Heart left ventricle (tissue), 16 donors: Measurements from ENCODE around the gene ERP29. TPM values are rescaled to one million over a fixed set of nuclear protein-coding genes. Genes with fewer than 3 reads are reported as not detected.

Source experiments
- ATAC-seq, 4 donors: fragments of 200-7000 bp; cut with Tn5 transposase; one replicate each; pipeline ENCODE4 v1.9.1; 2020 to 2022; ENCODE audit warnings: moderate library complexity in 4 of 4, mild to moderate bottlenecking in 3 of 4, moderate number of reproducible peaks in 1 of 4
- DNase-seq, 5 donors: peaks; one replicate each; pipeline ENCODE4 v3.0.0-alpha.2; 2020
- H3K27ac ChIP-seq, 12 donors: fragments of 200-600 bp; sonication (generic) in 4 of 12; one replicate each; pipeline versions ENCODE4 v1.5.0 to v1.8.0; 2016 to 2022; ENCODE audit warnings: mild to moderate bottlenecking in 2 of 12
- H3K27me3 ChIP-seq, 9 donors: fragments of 200-600 bp; sonication (generic) in 2 of 9; one replicate each; pipeline versions ENCODE4 v1.5.1 to v1.8.0; 2016 to 2022; ENCODE audit warnings: mild to moderate bottlenecking in 3 of 9
- H3K36me3 ChIP-seq, 9 donors: fragments of 200-600 bp; sonication (generic) in 2 of 9; one replicate each; pipeline versions ENCODE4 v1.5.0 to v1.8.0; 2018 to 2022; ENCODE audit warnings: mild to moderate bottlenecking in 2 of 9
- H3K4me1 ChIP-seq, 12 donors: fragments of 200-600 bp; sonication (generic) in 4 of 12; one replicate each; pipeline versions ENCODE4 v1.5.0 to v1.8.0; 2016 to 2022; ENCODE audit warnings: mild to moderate bottlenecking in 3 of 12
- H3K4me3 ChIP-seq, 12 donors: fragments of 200-600 bp; sonication (generic) in 4 of 12; one replicate each; pipeline versions ENCODE4 v1.5.0 to v1.8.0; 2017 to 2022; ENCODE audit warnings: mild to moderate bottlenecking in 9 of 12, moderate library complexity in 4 of 12
- H3K9me3 ChIP-seq, 12 donors: fragments of 200-600 bp; sonication (generic) in 4 of 12; one replicate each; pipeline versions ENCODE4 v1.5.0 to v1.8.0; 2016 to 2022; ENCODE audit warnings: mild to moderate bottlenecking in 1 of 12
- CTCF ChIP-seq, 12 donors: fragments of 200-600 bp; sonication (generic) in 4 of 12; IDR thresholded peaks; one replicate each; pipeline versions ENCODE4 v1.5.0 to v1.8.0; 2018 to 2022; ENCODE audit warnings: antibody characterized with exemption in 12 of 12, mild to moderate bottlenecking in 5 of 12
- POLR2A ChIP-seq, 2 donors: fragments of 450-650 bp; IDR thresholded peaks; one replicate each; pipeline ENCODE4 v1.6.1; 2017; ENCODE audit warnings: antibody characterized with exemption in 2 of 2, mild to moderate bottlenecking in 2 of 2, moderate library complexity in 2 of 2
- WGBS, 4 donors: extraction: QIAGEN DNeasy Blood & Tissue Kit in 2 of 4; methylation state at CpG; one replicate each; pipeline versions ENCODE4 v1.1.5 to v1.1.7; 2013 to 2018; 5-methylcytosine and 5-hydroxymethylcytosine counted together
- intact Hi-C, 10 donors: fragments of 100-400 bp; cut with DNase I; formaldehyde crosslinking; loops; one replicate each; pipeline versions ENCODE4 v1.11.1 to v1.14.2; 2022
- polyA plus RNA-seq, 2 donors: library from polyadenylated mRNA; stranded (reverse); fragments of 200-250 nt; gene quantifications; one replicate each; pipeline ENCODE4 v1.2.3, GENCODE V29; 2013
- total RNA-seq, 9 donors: library from RNA; depleted of rRNA in 2 of 9; stranded (reverse); fragments of >200 nt in 2 of 9; fragmentation: NEBNext Ultra II Directional in 3 of 9; extraction: Animal tissue kit (Norgen Biotek cat#: 25700) in 3 of 9; gene quantifications; one replicate each; pipeline versions ENCODE4 v1.1.0 to v1.2.4, GENCODE V29; 2016 to 2023
- donor health status: ischemic (EF 13 %, LVEDD 7.1; RV severe dilation, severe dysfunction).
- donor health status: healthy with polysubstance abuse.
- donor health status: DM: no; HTN: yes; CAD: no.
- donor health status: DM: no; HTN: no; CAD: no.
- donor health status: ischemic (EF 25% LVEDD 6.9; RV normal size, moderate dysfunction).
- donor health status: ischemic (EF 25% LVEDD 5.7; RV mildly dilated, moderate dysfunction).
- donor health status: healthy.
- donor health status: DM: yes; HTN: yes; CAD: no.
- donor health status: ischemic (EF 35%, LVEDD 5.7; RV mildly dilated, moderate dysfunction).
- donor health status: nonischemic (EF 11% LVEDD 7.7; RV severe dilation, severe dysfunction).
- donor health status: DM: yes; HTN: yes; CAD: no.
- donor health status: PGD.
- donor health status: ischemic (EF 29% LVEDD 5.4; RV normal size, mild dysfunction).
- donor health status: nonischemic (EF 23%, LVEDD 6.1; RV moderate dilation, normal function).

ERP29 gene
- total and polyA plus RNA-seq, 11 donors, result 22.5 to 92.5 (median 55.9) TPM

- ATAC-seq (no peak), DNase-seq (no peak)
- H3K4me3 ChIP-seq, result no peak overlapping the region
- WGBS, 4 donors, result 65 to 78% (median 69%) methylated on average over 5 of the region's 5 CpGs
- peaks cover 0 to 10% (median 0%) of the 10 kb centered on the region in 9 donors for H3K36me3 ChIP-seq
- no peak overlapping the region for H3K27ac ChIP-seq
- H3K9me3 ChIP-seq, result no peaks in the 10 kb centered on the region
- H3K27me3 ChIP-seq, result no peaks in the 10 kb centered on the region
- intact Hi-C loops, result no loop called here
- TF ChIP-seq CTCF (IDR thresholded peaks at IDR 0.05), result no peak
- no peak for TF ChIP-seq POLR2A (IDR thresholded peaks at IDR 0.05)
- peaks cover 0 to 3% (median 0%) of the 10 kb centered on the region in 12 donors for H3K4me1 ChIP-seq
These were observed 32.6 kb upstream of the ERP29 start for GRCh38 chr12:111980598-111980997.

- ATAC-seq (no peak), DNase-seq (no peak)
- no peaks in the 10 kb centered on the region for H3K9me3 ChIP-seq
- H3K27ac ChIP-seq, result no peak overlapping the region
- no peak overlapping the region for H3K4me3 ChIP-seq
- WGBS, 4 donors, result 84 to 97% (median 89%) methylated on average over 2 of the region's 2 CpGs
- no peaks in the 10 kb centered on the region for H3K27me3 ChIP-seq
- intact Hi-C loops, result no loop called here
- H3K4me1 ChIP-seq, result peaks cover 0 to 3% (median 0%) of the 10 kb centered on the region in 12 donors
- TF ChIP-seq POLR2A (IDR thresholded peaks at IDR 0.05) (no peak), CTCF (IDR thresholded peaks at IDR 0.05) (no peak)
- peaks cover 0 to 10% (median 0%) of the 10 kb centered on the region in 9 donors for H3K36me3 ChIP-seq
These were observed 31.2 kb upstream of the ERP29 start for GRCh38 chr12:111981987-111982386.

- no peak overlapping the region for H3K4me3 ChIP-seq
- no peaks in the 10 kb centered on the region for H3K27me3 ChIP-seq
- ATAC-seq (no peak), DNase-seq (no peak)
- intact Hi-C loops, result no loop called here
- TF ChIP-seq CTCF (IDR thresholded peaks at IDR 0.05) (no peak), POLR2A (IDR thresholded peaks at IDR 0.05) (no peak)
- H3K27ac ChIP-seq, result no peak overlapping the region
- no peaks in the 10 kb centered on the region for H3K9me3 ChIP-seq
- peaks cover 0 to 9% (median 2%) of the 10 kb centered on the region in 9 donors for H3K36me3 ChIP-seq
- WGBS, 4 donors, result 79 to 86% (median 82%) methylated on average over 2 of the region's 2 CpGs
- peaks cover 0 to 3% (median 0%) of the 10 kb centered on the region in 12 donors for H3K4me1 ChIP-seq
These were observed 28.4 kb upstream of the ERP29 start for GRCh38 chr12:111984820-111985219.

GRCh38 chr12:111991535-111991934, 21.7 kb upstream of the ERP29 start:
- WGBS, 4 donors, result 62 to 89% (median 85%) methylated on average over 2 of the region's 2 CpGs
- no peak for TF ChIP-seq POLR2A (IDR thresholded peaks at IDR 0.05)
- no peak for TF ChIP-seq CTCF (IDR thresholded peaks at IDR 0.05)
- DNase-seq (no peak), ATAC-seq (no peak)
- Histone ChIP-seq H3K4me3 (no peak overlapping the region), H3K9me3 (no peaks in the 10 kb centered on the region), H3K4me1 (peaks cover 0 to 37% (median 7%) of the 10 kb centered on the region in 12 donors), H3K36me3 (peaks cover 0 to 22% (median 0%) of the 10 kb centered on the region in 9 donors), H3K27ac (peak overlapping the region in 1 of 12 donors; percentile 73), H3K27me3 (no peaks in the 10 kb centered on the region)
- intact Hi-C loops, result loop anchor here in 1 of 10 donors (5.0 kb wide), 1 partner anchor 39 kb away; no protein-coding TSS in a partner anchor
